GM12864 (cell line): ENCODE measurements around the gene CCDC33.

Experiments
- DNase-seq: peaks from one replicate; pipeline ENCODE4 v3.0.0-alpha.2; 2011; ENCODE audit warnings: low read depth
- H3K4me3 ChIP-seq: 2 replicates; pipeline ENCODE4 v1.5.1; 2011; ENCODE audit warnings: mild to moderate bottlenecking, low read depth, low read length, control low read depth
- CTCF ChIP-seq: IDR thresholded peaks from 2 replicates; pipeline ENCODE4 v1.5.1; 2011; ENCODE audit warnings: low read depth, mild to moderate bottlenecking, moderate library complexity, low read length, control low read depth, inconsistent platforms; ENCODE audit errors: missing control alignments

CCDC33 gene

GRCh38 chr15:74311734-74312444, 75.8 kb downstream of the CCDC33 start:
- peak; percentile 47 for TF ChIP-seq CTCF
- DNase-seq, result no peak
- no peak overlapping the region for H3K4me3 ChIP-seq

GRCh38 chr15:74312445-74313007, 76.4 kb downstream of the CCDC33 start:
- no peak for TF ChIP-seq CTCF
- no peak for DNase-seq
- no peak overlapping the region for H3K4me3 ChIP-seq

GRCh38 chr15:74313889-74314288, 77.8 kb downstream of the CCDC33 start:
- H3K4me3 ChIP-seq, result no peak overlapping the region
- DNase-seq, result no peak

GRCh38 chr15:74314795-74315438, 78.8 kb downstream of the CCDC33 start:
- DNase-seq, result no peak
- no peak overlapping the region for H3K4me3 ChIP-seq
- TF ChIP-seq CTCF, result no peak

More at GRCh38 chr15:74313889-74314288, 77.8 kb downstream of the CCDC33 start:
- no peak for TF ChIP-seq CTCF

- TF ChIP-seq CTCF, result no peak
- H3K4me3 ChIP-seq, result no peak overlapping the region
- peak; percentile 54 for DNase-seq
Observed at GRCh38 chr15:74315626-74316025, 79.5 kb downstream of the CCDC33 start.

- no peak for DNase-seq
- no peak overlapping the region for H3K4me3 ChIP-seq
- TF ChIP-seq CTCF, result no peak
Observed at GRCh38 chr15:74316141-74316540, 80.0 kb downstream of the CCDC33 start.
